ENCODE measurements around the gene SAP25. TPM values are rescaled to one million over a fixed set of nuclear protein-coding genes. Genes with fewer than 3 reads are reported as not detected.
"Not testable (repeated sequence)": the region's sequence is repeated elsewhere in the genome, so short reads cannot be mapped to it uniquely, and the experiment has no call there.

Gene SAP25
- total RNA-seq, 1 experiment from 2014 or later: 3.0 TPM

DNA sequence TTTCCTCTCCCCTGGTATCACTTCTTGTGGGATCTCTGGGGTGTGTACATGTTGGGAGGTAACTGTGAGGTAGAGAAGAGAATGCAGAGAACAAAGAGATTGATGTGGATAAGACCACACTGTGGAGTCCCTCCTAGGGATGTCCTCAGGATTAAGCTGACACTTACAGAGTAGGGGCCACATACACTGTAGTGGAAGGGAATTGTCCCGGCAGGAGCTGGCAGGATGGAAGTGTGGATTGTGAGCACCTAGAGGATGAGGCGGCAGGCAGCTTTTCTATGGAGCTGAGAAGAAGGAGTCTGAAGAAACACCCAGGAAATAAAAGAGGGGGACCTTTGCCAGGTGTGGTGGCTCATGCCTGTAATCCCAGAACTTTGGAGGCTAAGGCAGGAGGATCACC lies 21.2 kb downstream of the SAP25 start:
- intact Hi-C loops (cut with micrococcal nuclease; ENCODE audit: unreplicated experiment) (no loop called here), in situ Hi-C loops (cut with HindIII; ENCODE audit: low pct_unique_long_range_greater_than_20kb, low sequenced_read_pairs) (no loop called here)
- no peak for DNase-seq (ENCODE audit: low read depth, low spot score)
- Histone ChIP-seq H3K27me3 (ENCODE audit: control insufficient read depth, insufficient read depth, low read length) (no peaks in the 10 kb centered on the region), H3K4me3 (ENCODE audit: low read depth in 2 of 2, low read length in 2 of 2) (no peak overlapping the region), H3K4me1 (ENCODE audit: control insufficient read depth, insufficient read depth, low read length) (peaks cover 6% of the 10 kb centered on the region), H3K27ac (ENCODE audit: low read length) (no peak overlapping the region), H3K36me3 (ENCODE audit: control insufficient read depth, insufficient read depth, low read length) (no peaks in the 10 kb centered on the region), H3K9me3 (ENCODE audit: control insufficient read depth, insufficient read depth, low read depth, low read length) (no peaks in the 10 kb centered on the region)
- TF ChIP-seq, protein P1, sequence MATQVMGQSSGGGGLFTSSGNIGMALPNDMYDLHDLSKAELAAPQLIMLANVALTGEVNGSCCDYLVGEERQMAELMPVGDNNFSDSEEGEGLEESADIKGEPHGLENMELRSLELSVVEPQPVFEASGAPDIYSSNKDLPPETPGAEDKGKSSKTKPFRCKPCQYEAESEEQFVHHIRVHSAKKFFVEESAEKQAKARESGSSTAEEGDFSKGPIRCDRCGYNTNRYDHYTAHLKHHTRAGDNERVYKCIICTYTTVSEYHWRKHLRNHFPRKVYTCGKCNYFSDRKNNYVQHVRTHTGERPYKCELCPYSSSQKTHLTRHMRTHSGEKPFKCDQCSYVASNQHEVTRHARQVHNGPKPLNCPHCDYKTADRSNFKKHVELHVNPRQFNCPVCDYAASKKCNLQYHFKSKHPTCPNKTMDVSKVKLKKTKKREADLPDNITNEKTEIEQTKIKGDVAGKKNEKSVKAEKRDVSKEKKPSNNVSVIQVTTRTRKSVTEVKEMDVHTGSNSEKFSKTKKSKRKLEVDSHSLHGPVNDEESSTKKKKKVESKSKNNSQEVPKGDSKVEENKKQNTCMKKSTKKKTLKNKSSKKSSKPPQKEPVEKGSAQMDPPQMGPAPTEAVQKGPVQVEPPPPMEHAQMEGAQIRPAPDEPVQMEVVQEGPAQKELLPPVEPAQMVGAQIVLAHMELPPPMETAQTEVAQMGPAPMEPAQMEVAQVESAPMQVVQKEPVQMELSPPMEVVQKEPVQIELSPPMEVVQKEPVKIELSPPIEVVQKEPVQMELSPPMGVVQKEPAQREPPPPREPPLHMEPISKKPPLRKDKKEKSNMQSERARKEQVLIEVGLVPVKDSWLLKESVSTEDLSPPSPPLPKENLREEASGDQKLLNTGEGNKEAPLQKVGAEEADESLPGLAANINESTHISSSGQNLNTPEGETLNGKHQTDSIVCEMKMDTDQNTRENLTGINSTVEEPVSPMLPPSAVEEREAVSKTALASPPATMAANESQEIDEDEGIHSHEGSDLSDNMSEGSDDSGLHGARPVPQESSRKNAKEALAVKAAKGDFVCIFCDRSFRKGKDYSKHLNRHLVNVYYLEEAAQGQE (IDR thresholded peaks at IDR 0.05; ENCODE audit: insufficient read depth in 1 of 2, low read depth in 2 of 2, low read length in 1 of 2): no peak
- TF ChIP-seq SIN3A (IDR thresholded peaks at IDR 0.05; ENCODE audit: borderline replicate concordance, insufficient read depth, low read depth, low read length): no peak
- no peak for TF ChIP-seq TCF7L2 (IDR thresholded peaks at IDR 0.05; ENCODE audit: low read depth, low read length)
- TF ChIP-seq, protein P2, sequence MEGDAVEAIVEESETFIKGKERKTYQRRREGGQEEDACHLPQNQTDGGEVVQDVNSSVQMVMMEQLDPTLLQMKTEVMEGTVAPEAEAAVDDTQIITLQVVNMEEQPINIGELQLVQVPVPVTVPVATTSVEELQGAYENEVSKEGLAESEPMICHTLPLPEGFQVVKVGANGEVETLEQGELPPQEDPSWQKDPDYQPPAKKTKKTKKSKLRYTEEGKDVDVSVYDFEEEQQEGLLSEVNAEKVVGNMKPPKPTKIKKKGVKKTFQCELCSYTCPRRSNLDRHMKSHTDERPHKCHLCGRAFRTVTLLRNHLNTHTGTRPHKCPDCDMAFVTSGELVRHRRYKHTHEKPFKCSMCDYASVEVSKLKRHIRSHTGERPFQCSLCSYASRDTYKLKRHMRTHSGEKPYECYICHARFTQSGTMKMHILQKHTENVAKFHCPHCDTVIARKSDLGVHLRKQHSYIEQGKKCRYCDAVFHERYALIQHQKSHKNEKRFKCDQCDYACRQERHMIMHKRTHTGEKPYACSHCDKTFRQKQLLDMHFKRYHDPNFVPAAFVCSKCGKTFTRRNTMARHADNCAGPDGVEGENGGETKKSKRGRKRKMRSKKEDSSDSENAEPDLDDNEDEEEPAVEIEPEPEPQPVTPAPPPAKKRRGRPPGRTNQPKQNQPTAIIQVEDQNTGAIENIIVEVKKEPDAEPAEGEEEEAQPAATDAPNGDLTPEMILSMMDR (IDR thresholded peaks at IDR 0.05): no peak
- no peak for TF ChIP-seq POLR2AphosphoS5 (IDR thresholded peaks at IDR 0.05; ENCODE audit: low read depth, low read length)
- POLR2A ChIA-PET: interaction anchor here (0.6 kb wide), 1 partner anchor 90 kb away, joined by 5 read pairs; no protein-coding TSS in a partner anchor
- no TSS peak for BruUV-seq (replicated peaks)
- no peak for ATAC-seq
- CTCF ChIA-PET: no interaction called here

DNA sequence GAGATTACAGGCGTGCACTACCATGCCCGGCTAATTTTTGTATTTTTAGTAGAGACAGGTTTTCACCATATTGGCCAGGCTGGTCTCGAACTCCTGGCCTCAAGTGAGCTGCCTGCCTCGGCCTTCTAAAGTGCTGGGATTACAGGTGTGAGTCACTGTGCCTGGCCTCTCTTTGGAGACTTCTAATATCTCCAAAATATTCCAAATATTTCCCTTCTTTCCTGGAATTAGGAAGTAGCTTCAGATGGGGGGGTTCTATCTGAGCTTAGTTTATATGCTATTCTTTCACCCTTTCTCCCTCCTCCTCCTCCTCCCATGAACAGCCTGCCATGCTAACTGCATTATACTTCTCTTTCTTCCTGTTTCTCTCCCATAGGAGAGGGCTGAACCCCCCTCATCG lies 25.3 kb downstream of the SAP25 start:
- CTCF ChIA-PET: interaction anchor here (0.7 kb wide), 1 partner anchor 338 kb away, joined by 4 read pairs; no protein-coding TSS in a partner anchor
- POLR2A ChIA-PET; BruUV-seq (replicated peaks); intact Hi-C loops (cut with micrococcal nuclease; ENCODE audit: unreplicated experiment); in situ Hi-C loops (cut with HindIII; ENCODE audit: low pct_unique_long_range_greater_than_20kb, low sequenced_read_pairs); H3K4me3 ChIP-seq (ENCODE audit: low read depth in 2 of 2, low read length in 2 of 2); ATAC-seq; DNase-seq (ENCODE audit: low read depth, low spot score); H3K27me3 ChIP-seq (ENCODE audit: control insufficient read depth, insufficient read depth, low read length); H3K9me3 ChIP-seq (ENCODE audit: control insufficient read depth, insufficient read depth, low read depth, low read length); H3K36me3 ChIP-seq (ENCODE audit: control insufficient read depth, insufficient read depth, low read length): not testable (repeated sequence)
- peak overlapping the region; percentile 42; the same call in 1 of the 2 replicates for H3K27ac ChIP-seq (ENCODE audit: low read length)
- H3K4me1 ChIP-seq (ENCODE audit: control insufficient read depth, insufficient read depth, low read length): peaks cover 45% of the 10 kb centered on the region

DNA sequence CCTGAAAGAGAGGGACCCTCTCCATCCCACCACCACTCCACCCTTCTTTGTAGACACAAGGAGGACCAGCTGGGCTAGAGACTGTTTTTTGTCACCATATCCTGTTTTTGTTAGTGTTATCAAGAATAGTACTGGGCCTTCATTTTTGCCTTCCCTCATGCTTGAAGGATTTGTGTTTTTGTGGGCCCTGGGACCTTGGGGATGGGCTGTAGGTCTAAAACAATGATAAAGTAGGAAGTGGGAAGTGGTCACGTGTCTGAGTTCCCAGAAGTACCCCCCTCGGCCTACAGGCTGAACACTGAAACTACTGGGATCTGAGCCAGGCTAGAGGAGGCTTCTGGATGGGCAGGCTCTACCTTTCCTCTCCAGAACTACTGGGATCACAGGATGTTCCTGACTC lies 25.8 kb downstream of the SAP25 start:
- H3K4me1 ChIP-seq (ENCODE audit: control insufficient read depth, insufficient read depth, low read length): peaks cover 49% of the 10 kb centered on the region
- H3K27ac ChIP-seq (ENCODE audit: low read length): peak overlapping the region; percentile 98
- intact Hi-C loops (cut with micrococcal nuclease; ENCODE audit: unreplicated experiment): no loop called here
- no peaks in the 10 kb centered on the region for H3K36me3 ChIP-seq (ENCODE audit: control insufficient read depth, insufficient read depth, low read length)
- DNase-seq (ENCODE audit: low read depth, low spot score) (no peak), ATAC-seq (no peak)
- TF ChIP-seq SIN3A (IDR thresholded peaks at IDR 0.05; ENCODE audit: borderline replicate concordance, insufficient read depth, low read depth, low read length) (no peak), TCF7L2 (IDR thresholded peaks at IDR 0.05; ENCODE audit: low read depth, low read length) (no peak), POLR2AphosphoS5 (IDR thresholded peaks at IDR 0.05; ENCODE audit: low read depth, low read length) (no peak)
- TF ChIP-seq, protein P1 (IDR thresholded peaks at IDR 0.05; ENCODE audit: insufficient read depth in 1 of 2, low read depth in 2 of 2, low read length in 1 of 2): no peak
- TF ChIP-seq, protein P2 (IDR thresholded peaks at IDR 0.05): no peak
- in situ Hi-C loops (cut with HindIII; ENCODE audit: low pct_unique_long_range_greater_than_20kb, low sequenced_read_pairs): no loop called here
- no peak overlapping the region for H3K4me3 ChIP-seq (ENCODE audit: low read depth in 2 of 2, low read length in 2 of 2)
- CTCF ChIA-PET: interaction anchor here (0.7 kb wide), 1 partner anchor 338 kb away, joined by 4 read pairs; no protein-coding TSS in a partner anchor
- POLR2A ChIA-PET: no interaction called here
- no peaks in the 10 kb centered on the region for H3K27me3 ChIP-seq (ENCODE audit: control insufficient read depth, insufficient read depth, low read length)
- no TSS peak for BruUV-seq (replicated peaks)
- no peaks in the 10 kb centered on the region for H3K9me3 ChIP-seq (ENCODE audit: control insufficient read depth, insufficient read depth, low read depth, low read length)

All from Panc1 (cell line).